CD4-positive, alpha-beta T cell treated with Interleukin-21 for 1 hour (primary cell): Measurements from ENCODE around the gene KRTAP4-4.
"Not testable (repeated sequence)": the region's sequence is repeated elsewhere in the genome, so short reads cannot be mapped to it uniquely, and the experiment has no call there.

Experiments
- DNase-seq: peaks from one replicate; pipeline ENCODE4 v3.0.0-alpha.2; 2020

The KRTAP4-4 gene

DNA sequence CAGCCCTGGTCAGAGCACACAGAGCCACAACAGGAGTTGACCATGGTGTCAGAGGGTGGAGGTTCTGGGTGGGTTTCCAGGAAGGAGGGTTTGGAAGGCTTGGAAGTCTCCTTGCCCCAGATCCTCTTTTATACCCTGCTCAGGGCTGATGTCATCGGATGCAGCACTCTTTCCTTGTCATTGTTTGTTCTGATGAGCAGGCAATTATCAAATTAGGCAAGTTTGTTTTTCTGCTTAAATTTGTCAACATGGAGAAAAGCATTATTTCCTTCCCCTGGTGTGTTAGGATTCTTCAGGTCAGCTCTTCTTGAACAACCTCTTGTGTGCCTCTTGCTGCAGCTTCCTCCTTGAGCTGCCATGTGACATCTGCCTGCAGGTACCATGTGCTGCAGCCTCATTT lies at the start of gene KRTAP4-4:
KRTAP4-4 (minus strand) TSS at position 101 of the 400 bp plus-strand sequence; CDS start at position 44, 57 bp downstream.
- no peak for DNase-seq

DNA sequence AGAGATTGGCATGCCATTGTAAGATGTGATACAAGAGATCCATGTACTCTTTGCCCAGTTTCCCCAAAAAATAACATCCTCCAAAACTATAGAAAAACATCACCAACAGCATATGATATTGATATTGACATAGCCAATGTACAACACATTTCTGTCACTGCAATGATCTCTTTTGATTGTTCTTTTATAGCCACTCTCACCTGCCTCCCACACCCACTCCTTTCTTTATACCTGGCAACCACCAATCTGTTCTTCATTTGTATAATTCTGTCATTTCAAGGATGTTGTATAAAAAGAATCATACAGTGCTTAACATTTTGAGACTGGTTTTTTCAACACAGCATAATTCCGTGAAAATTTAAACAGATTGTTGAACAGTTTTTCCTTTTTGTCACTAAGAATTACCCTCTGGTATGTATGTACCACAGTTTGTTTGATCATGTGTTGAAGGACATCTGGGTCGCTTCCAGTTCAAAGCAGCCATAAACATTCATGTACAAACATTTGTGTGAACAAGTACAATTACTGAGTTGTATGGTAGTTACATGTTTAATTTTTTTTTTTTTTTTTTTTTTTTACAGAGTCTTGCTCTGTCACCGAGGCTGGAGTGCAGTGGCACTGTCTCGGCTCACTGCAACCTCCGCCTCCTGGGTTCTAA lies 39.0 kb upstream of the KRTAP4-4 start:
- no peak for DNase-seq

DNA sequence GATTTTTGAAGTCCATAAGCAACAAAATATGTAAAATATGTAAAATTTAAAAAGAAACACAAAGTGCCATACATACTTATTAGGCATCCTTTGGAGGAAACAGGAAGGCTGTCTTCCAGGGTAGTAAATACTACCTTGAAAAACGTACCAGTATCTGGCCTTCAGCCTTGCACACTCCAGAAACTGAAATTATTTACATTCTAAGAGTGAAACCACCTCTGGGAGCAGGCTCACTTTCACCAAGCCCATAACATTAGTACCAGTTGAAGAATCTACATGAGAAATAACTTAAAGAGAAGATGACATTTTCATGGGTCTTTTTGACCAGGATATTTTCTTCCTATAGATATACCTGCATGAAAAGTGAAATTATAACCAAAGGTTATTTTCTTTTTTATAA lies 35.5 kb upstream of the KRTAP4-4 start:
- DNase-seq: no peak

DNA sequence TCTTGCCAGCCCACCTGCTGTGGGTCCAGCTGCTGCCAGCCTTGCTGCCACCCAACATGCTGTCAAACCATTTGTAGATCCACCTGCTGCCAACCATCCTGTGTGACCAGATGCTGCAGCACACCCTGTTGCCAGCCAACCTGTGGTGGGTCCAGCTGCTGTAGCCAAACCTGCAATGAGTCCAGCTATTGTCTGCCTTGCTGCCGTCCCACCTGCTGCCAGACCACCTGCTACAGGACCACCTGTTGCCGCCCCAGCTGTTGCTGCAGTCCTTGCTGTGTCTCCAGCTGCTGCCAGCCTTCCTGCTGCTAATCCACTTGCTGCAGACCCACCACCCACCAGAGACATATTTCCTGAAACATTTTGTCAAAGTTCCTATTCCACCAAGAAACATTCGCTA lies 29.8 kb upstream of the KRTAP4-4 start:
- no peak for DNase-seq

DNA sequence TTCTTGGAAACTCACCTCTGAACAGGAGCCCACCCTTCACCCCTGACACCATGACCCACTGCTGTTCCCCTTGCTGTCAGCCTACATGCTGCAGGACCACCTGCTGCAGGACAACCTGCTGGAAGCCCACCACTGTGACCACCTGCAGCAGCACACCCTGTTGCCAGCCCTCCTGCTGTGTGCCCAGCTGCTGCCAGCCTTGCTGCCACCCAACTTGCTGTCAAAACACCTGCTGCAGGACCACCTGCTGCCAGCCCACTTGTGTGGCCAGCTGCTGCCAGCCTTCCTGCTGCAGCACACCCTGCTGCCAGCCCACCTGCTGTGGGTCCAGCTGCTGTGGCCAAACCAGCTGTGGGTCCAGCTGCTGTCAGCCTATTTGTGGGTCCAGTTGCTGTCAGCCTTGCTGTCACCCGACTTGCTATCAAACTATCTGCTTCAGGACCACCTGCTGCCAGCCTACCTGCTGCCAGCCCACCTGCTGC lies 29.3 kb upstream of the KRTAP4-4 start, which contains the start of gene KRTAP9-1:
KRTAP9-1 (plus strand) TSS at position 51 of the 482 bp plus-strand sequence; CDS start at position 51, 0 bp downstream.
- not testable (repeated sequence) for DNase-seq

DNA sequence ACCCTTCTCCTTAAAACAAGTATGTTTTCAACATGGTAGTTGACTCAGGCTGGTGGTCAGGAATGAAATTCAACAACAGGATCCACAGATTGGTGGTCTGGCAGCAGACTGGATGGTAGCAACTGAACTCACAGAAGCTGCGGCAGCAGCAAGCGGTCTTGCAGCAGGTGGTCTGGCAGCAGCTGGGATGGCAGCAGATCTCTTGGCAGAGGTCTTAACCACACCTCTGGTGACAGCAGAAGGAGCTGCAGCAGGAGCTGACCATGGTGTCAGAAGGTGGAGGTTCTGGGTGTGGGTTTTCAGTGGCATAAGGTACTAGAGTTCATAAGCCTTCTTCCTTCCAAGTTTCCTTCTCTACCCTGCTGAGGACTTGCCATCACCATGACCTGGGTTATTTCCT lies 26.3 kb upstream of the KRTAP4-4 start:
- no peak for DNase-seq

DNA sequence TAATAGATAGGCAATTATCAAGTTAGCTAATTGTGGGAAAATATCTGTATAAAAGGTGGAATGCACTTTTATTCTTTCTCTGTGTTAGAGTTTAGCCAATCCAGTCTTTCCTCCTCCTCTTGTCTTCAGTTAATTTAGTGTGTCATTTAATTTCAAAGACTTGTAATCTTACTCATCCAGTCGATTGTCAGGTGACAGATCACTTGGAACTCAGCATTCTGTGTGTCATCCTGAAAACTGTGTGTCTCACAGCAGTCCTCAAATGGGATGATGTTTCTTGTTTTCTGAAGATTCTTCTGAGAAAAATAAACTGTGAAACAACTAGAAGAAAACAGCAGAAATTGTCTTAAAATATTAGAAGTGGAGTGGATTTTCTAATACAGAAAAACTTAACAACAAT lies 24.5 kb upstream of the KRTAP4-4 start:
- DNase-seq: no peak

DNA sequence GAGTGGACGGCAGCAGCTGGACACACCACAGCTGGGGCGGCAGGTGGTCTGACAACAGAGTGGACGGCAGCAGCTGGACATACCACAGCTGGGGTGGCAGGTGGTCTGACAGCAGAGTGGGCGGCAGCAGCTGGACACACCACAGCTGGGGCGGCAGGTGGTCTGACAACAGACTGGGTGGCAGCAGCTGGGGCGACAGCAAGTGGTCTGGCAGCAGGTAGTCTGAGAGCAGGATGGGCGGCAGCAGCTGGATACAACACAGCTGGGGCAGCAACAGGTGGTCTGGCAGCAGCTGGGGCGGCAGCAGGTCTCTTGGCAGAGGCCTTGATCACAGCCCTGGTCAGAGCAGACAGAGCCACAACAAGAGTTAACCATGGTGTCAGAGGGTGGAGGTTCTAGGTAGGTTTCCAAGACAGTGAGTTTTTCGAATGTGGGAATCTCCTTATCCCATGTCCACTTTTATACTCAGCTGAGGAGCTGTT lies 24.0 kb upstream of the KRTAP4-4 start, which contains the start of gene KRTAP4-1:
KRTAP4-1 (minus strand) TSS at position 432 of the 482 bp plus-strand sequence; CDS start at position 375, 57 bp downstream.
- DNase-seq: no peak

DNA sequence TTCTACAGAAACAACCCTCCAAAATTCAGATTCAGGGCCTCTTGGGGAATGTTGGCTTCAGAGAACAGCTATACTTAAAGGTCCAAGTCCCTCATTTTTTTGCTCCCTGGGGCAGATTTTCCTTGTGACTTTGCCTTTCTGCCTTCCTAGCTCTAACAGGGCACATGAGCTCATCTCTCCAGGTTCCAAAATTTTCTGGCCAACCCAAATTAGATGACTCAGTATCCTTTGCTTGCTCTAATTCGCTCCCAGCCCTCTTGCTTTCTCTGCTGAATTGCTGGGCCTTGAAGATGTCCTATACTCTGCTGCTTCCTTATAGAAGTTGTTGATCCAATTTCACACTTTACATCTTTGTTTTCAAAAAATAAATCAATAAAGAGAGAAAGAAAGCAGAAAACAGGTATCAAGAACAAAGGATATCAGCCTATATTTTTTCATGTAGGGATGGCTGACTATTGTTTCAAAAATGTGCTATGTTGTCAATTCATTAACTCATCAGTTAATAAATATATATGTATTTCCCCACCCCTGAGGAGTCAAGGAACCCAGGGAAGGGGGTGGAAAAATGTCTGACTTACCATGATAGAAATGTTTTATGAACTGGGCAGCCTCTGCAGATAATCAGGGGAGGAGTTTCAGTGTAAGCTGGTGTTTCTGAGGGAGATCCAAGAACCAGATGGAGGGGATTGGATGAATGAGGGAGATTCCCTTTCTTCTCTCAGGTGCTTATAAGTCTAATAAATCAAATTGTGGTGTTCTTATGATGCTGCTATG lies 18.5 kb upstream of the KRTAP4-4 start:
- DNase-seq: no peak

DNA sequence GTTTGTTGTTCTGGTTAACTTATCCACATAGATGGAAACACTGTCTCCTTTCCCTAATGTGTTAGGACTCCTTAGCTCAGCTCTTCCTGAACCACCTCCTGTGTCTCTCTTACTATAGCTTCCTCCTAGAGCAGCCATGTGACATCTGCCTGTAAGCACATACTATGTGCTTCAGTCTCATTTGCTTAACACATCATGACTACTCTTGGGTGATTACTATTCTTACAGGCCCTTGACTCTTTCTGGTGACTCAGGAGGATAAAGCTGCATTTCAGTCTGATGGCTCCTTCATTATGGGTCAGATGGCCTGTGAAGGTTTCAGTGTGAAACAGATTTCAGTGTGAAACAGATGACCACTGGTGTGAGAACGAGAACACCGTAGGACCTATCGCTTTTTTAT lies 17.8 kb upstream of the KRTAP4-4 start:
- no peak for DNase-seq

DNA sequence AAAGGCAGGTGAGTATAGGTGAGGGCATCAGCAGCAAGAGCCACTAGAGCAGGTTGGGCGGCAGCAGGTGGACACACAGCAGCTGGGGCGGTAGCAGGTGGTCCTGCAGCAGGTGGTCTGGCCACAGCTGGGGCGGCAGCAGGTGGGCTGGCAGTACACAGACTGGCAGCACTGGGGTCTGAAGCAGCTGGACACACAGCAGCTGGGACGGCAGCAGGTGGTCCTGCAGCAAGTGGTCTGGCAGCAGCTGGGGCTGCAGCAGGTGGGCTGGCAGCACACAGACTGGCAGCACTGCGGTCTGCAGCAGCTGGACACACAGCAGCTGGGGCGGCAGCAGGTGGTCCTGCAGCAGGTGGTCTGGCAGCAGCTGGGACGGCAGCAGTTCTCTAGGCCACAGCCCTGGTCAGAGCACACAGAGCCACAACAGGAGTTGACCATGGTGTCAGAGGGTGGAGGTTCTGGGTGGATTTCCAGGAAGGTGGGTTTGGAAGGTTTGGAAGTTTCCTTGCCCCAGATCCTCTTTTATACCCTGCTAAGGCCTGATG lies 17.3 kb upstream of the KRTAP4-4 start, which contains the start of gene KRTAP4-2:
KRTAP4-2 (minus strand) TSS at position 495 of the 545 bp plus-strand sequence; CDS start at position 438, 57 bp downstream.
- no peak for DNase-seq

DNA sequence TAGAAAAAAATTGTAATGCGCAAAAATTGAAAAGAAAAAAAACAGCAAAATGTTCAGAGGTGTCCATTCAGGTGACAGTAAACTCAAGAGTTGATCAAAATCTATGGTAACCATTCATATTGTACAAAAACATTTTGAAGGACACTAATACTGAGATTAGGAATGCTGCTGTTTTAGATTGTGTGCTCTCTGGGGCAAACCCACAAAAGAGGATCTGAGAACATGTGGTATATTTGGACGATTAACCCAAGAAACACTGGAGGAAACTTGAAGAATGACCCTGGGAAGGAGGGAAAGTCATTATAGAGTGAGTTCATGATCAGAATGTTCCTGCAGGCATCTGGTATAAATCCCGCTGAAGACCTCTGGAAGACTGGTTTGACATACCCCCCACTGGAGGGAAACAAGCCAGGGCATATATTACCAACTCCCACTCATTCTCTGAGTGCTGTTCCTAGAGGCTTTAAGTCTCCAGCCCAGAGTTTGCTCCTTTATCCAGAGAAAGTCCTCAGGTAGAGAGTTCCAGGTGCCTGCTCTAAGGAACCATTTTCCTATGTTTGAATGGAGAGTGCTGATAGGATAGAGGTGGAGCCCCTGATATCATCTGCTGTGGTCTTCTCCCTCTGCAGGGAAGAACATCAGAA lies 16.3 kb upstream of the KRTAP4-4 start:
- no peak for DNase-seq

DNA sequence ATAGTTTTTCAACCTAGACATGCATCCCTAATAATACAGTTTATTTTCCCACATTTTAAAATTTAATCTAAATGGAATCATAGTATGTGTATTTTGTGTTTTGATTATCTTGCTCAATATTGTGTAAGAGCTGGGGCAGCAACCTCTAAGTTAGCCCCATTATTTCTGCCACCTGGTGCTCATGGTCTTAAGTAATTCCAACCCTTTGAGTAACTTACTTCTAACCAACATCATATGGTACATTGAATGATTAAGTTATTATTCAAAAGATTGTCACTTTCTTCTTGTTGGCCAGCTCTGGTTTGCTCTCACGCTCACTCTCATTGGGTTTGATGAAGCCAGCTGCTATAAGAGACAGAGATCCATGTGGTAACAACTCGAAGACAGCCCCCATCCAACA lies 11.3 kb upstream of the KRTAP4-4 start:
- DNase-seq: no peak

DNA sequence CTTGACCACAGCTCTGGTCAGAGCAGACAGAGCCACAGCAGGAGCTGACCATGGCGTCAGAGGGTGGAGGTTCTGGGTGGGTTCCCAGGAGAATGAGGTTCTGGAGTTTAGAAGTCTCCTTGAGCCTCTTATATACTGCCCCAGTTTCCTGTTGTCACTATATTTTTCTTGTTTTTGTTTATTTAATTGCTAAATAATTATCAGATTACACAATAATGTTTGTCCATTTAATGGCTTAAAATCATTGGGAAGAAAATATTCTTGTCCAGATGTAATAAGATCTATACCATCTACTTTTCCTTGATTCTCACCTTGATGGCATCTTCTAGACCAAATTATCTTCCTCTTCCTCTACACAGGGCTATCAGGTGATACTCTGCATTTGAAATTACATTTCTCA lies 7.6 kb upstream of the KRTAP4-4 start, which contains the start of gene KRTAP4-3:
KRTAP4-3 (minus strand) TSS at position 101 of the 400 bp plus-strand sequence; CDS start at position 52, 49 bp downstream.
- no peak for DNase-seq

DNA sequence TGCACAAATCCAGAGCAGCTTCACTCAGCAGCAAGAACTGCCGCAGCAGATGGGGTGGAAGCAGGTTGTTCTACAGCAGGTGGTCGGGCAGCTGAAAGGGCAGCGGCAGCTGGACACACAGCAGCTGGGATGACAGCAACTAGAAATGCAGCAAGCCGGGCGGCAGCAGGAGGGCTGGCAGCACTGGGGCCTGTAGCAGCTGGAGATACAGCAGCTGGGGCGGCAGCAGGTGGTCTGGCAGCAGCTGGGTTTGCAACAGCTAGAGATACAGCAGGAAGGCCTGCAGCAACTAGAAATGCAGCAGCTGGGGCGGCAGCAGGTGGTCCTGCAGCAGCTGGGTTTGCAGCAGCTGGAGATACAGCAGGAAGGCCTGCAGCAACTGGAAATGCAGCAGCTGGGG lies 7.0 kb upstream of the KRTAP4-4 start:
- DNase-seq: no peak

DNA sequence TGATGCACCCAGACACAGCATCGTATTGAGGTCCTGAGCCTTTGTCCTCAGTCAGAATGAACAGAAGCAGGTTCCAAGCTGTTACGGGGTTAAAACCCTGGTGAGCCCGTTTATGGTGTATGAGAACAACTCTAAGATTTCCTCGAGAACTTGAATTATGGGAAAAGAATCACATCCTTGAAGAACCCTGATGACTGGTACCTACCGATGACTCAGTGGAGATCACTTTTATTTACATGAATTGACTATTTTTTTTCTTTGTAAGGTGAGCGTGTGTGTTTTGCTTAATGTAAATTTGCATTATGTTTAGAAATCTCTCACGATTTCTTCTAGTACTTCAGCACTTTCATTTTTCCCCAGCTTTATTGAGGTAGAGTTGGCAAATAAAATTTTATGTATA lies 3.3 kb upstream of the KRTAP4-4 start:
- DNase-seq: no peak

DNA sequence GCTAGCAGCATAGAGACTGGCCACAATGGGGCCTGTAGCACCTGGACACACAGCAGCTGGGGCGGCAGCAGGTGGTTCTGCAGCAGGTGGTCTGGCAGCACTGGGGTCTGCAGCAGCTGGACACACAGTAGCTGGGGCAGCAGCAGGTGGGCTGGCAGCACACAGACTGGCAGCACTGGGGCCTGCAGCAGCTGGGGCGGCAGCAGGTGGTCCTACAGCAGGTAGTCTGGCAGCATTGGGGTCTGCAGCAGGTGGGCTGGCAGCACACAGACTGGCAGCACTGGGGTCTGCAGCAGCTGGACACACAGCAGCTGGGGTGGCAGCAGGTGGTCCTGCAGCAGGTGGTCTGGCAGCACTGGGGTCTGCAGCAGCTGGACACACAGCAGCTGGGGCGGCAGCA lies 358 bp downstream of the KRTAP4-4 start:
- DNase-seq: not testable (repeated sequence)

DNA sequence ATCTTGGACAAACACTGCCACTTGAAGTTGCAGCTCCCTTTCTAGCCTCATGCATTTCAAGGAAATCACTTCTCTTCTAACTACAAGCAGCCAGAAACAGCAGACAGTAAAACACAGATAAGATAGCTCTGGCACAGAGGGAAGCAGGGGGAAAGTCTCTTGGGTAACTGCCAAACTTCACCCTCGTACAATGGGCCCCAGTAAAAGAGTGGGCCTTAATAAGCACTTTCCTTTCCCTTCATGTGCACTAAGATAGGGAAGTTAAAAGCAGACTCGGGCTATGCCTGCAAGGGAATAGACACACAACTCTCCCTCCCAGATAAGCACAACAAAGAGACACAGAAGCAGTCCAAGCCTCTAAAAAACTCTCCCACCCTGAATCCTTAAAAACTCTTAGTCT lies 6.7 kb downstream of the KRTAP4-4 start:
- no peak for DNase-seq

DNA sequence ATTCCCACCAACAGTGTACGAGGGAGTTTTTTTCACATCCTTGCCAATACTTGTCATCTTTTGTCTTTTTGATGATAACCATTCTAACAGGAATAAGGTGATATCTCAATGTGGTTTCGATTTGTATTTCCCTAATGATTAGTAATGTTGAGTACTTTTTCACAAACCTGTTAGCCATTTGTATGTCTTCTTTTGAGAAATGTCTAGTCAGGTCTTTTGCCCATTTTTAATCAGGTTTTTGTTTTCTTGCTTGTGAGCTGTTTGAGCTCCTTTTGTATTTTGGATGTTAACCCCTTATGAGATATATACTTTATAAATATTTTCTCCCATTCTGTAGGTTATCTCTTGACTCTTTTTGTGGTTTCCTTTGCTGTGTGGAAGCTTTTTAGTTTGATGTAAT lies 9.0 kb downstream of the KRTAP4-4 start:
- DNase-seq: no peak

DNA sequence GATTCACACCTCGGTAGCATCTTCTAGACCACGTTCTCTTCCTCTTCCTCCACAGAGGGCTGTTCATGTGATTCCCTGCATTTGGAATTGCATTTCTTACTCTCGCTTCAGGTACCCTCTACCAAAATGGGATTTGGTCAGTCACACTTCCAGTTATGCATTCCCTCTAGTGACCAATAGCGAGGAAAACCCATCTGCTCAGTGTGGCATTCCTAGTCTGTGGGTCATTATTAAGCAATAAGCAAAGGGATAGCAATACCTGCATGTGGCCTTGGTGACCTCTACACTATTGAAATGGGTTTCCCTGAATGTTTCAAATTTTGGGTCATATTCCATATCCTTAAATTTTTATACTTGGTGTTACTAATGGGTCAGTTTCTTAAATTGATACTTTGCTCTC lies 10.5 kb downstream of the KRTAP4-4 start:
- DNase-seq: no peak

DNA sequence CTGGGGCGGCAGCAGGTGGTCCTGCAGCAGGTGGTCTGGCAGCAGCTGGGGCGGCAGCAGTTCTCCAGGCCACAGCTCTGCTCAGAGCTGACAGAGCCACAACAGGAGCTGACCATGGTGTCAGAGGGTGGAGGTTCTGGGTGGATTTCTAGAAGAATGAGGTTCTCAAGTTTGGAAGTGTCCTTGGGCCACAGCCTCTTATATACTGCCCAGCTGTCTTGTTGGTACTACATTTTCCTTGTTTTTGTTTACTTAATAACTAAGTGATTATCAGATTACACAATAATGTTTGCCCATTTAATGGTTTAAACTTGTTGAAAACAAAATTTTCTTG lies 10.9 kb downstream of the KRTAP4-4 start, which contains the start of gene KRTAP4-5:
KRTAP4-5 (minus strand) TSS at position 174 of the 334 bp plus-strand sequence; CDS start at position 116, 58 bp downstream.
- DNase-seq: no peak

DNA sequence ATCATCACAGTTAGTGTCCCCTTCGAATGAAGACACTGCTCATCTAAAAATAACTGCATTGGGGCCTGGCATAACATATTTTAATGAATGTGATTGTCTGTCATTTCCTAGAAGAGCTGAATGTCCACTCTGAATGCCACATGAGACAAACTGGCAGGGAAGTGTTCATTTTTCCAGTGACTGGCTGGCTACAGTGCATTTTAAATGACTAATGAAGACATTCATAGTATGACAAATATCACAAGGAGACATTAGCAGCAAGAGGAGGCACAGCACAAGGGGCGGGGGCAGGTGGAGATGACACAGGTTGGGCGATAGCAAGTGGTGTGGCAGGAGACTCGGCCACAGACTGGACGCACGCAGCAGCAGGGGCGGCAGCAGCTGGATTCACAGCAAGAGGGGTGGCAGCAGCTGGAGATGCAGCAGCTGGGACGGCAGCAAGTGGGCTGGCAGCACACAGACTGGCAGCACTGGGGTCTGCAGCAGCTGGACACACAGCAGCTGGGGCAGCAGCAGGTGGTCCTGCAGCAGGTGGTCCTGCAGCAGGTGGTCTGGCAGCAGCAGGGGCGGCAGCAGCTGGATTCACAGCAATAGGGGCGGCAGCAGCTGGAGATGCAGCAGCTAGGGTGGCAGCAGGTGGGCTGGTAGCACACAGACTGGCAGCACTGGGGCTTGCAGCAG lies 11.4 kb downstream of the KRTAP4-4 start:
- DNase-seq: not testable (repeated sequence)
